IMR-90 (cell line): ENCODE measurements around the gene GARS1. TPM values are rescaled to one million over a fixed set of nuclear protein-coding genes. Genes with fewer than 3 reads are reported as not detected.

ENCODE experiments used
- ATAC-seq: fragments of 200-7000 bp; cut with Tn5 transposase; 2 replicates; pipeline ENCODE4 v1.9.1; 2020; ENCODE audit warnings: low read depth, mild to moderate bottlenecking, moderate library complexity
- BruUV-seq: library from RNA; stranded (reverse); fragments of 400-500 nt; replicated peaks from 2 replicates; lab custom pipeline; 2021; lab: Mats Ljungman, UMichigan
- CTCF ChIA-PET: fragments of 300-600 bp; formaldehyde crosslinking; extraction: SDS; loops from one replicate; lab custom pipeline; 2021; ENCODE audit warnings: antibody characterized with exemption; lab: Yijun Ruan, JAX
- POLR2A ChIA-PET: fragments of 300-600 bp; sonication (Branson Sonifier 250); formaldehyde crosslinking; loops from one replicate; lab custom pipeline; 2022; ENCODE audit warnings: antibody characterized with exemption; ENCODE audit not compliant: unreplicated experiment; lab: Charles Lee
- DNase-seq: peaks from one replicate; pipeline ENCODE4 v3.0.0; 2013
- H2AFZ ChIP-seq: replicated peaks from 2 replicates; pipeline ENCODE3; 2013; ENCODE audit warnings: low read length, mild to moderate bottlenecking; ENCODE audit not compliant: poor library complexity
- H2AK5ac ChIP-seq: 2 replicates; pipeline ENCODE4 v1.6.1; 2013; ENCODE audit warnings: low read depth, low read length, inconsistent platforms
- H2AK9ac ChIP-seq: replicated peaks from 2 replicates; pipeline ENCODE3; 2013; ENCODE audit warnings: mild to moderate bottlenecking, low read depth, low read length, moderate library complexity; ENCODE audit not compliant: poor library complexity
- H2BK120ac ChIP-seq: 2 replicates; pipeline ENCODE4 v1.6.1; 2013; ENCODE audit warnings: low read depth, low read length, inconsistent platforms
- H2BK15ac ChIP-seq: 3 replicates; pipeline ENCODE4 v1.6.1; 2013; ENCODE audit warnings: low read depth, low read length, inconsistent platforms
- H2BK20ac ChIP-seq: 2 replicates; pipeline ENCODE4 v1.6.1; 2013; ENCODE audit warnings: low read depth, mild to moderate bottlenecking, inconsistent platforms, low read length, moderate library complexity
- H2BK5ac ChIP-seq: 2 replicates; pipeline ENCODE4 v1.6.1; 2013; ENCODE audit warnings: mild to moderate bottlenecking, low read depth, low read length, inconsistent platforms; ENCODE audit not compliant: poor library complexity, severe bottlenecking
- H3K14ac ChIP-seq: replicated peaks from 2 replicates; pipeline ENCODE4 v1.6.1; 2013; ENCODE audit warnings: low read depth, low read length, inconsistent platforms
- H3K18ac ChIP-seq: 2 replicates; pipeline ENCODE4 v1.6.1; 2013; ENCODE audit warnings: low read depth, low read length, control low read depth
- H3K23ac ChIP-seq: 2 replicates; pipeline ENCODE4 v1.6.1; 2013; ENCODE audit warnings: low read depth, low read length, inconsistent platforms
- H3K27ac ChIP-seq: 2 replicates; pipeline ENCODE4 v1.5.1; 2013; ENCODE audit warnings: mild to moderate bottlenecking, control low read depth, low read length; ENCODE audit not compliant: insufficient read depth
- H3K27me3 ChIP-seq: 2 replicates; pipeline ENCODE4 v1.6.1; 2013; ENCODE audit warnings: low read length; ENCODE audit not compliant: control insufficient read depth, insufficient read depth
- H3K36me3 ChIP-seq: 2 replicates; pipeline ENCODE4 v1.6.1; 2013; ENCODE audit warnings: low read length, mixed read lengths; ENCODE audit not compliant: control insufficient read depth, insufficient read depth
- H3K4ac ChIP-seq: 2 replicates; pipeline ENCODE4 v1.6.1; 2013; ENCODE audit warnings: low read depth, low read length, inconsistent platforms
- H3K4me1 ChIP-seq: 2 replicates; pipeline ENCODE4 v1.6.1; 2013; ENCODE audit warnings: low read length, mixed read lengths; ENCODE audit not compliant: control insufficient read depth, insufficient read depth
- H3K4me2 ChIP-seq: 2 replicates; pipeline ENCODE4 v1.6.1; 2013; ENCODE audit warnings: low read depth, mild to moderate bottlenecking, control low read depth, low read length, moderate library complexity
- H3K4me3 ChIP-seq: 2 replicates; pipeline ENCODE4 v1.5.1; 2013; ENCODE audit warnings: low read depth, mild to moderate bottlenecking, control low read depth, low read length, moderate library complexity; ENCODE audit not compliant: insufficient read depth
- H3K56ac ChIP-seq: 2 replicates; pipeline ENCODE4 v1.6.1; 2013; ENCODE audit warnings: low read length, inconsistent platforms; ENCODE audit not compliant: insufficient read depth; ENCODE audit errors: extremely low read depth
- H3K79me1 ChIP-seq, 2 experiments: 2 replicates each; pipeline ENCODE4 v1.6.1; 2013; ENCODE audit warnings: low read length in 2 of 2, inconsistent platforms in 1 of 2, low read depth in 1 of 2
- H3K9ac ChIP-seq: 2 replicates; pipeline ENCODE4 v1.6.1; 2013; ENCODE audit warnings: low read depth, low read length, control low read depth
- H3K9me1 ChIP-seq: 2 replicates; pipeline ENCODE4 v1.6.1; 2013; ENCODE audit warnings: low read length, inconsistent platforms; ENCODE audit not compliant: insufficient read depth
- H3K9me3 ChIP-seq: 2 replicates; pipeline ENCODE4 v1.6.1; 2013; ENCODE audit warnings: low read length; ENCODE audit not compliant: control insufficient read depth, insufficient read depth
- H4K20me1 ChIP-seq: 2 replicates; pipeline ENCODE4 v1.6.1; 2013; ENCODE audit warnings: low read length, inconsistent platforms; ENCODE audit not compliant: insufficient read depth
- H4K5ac ChIP-seq: 2 replicates; pipeline ENCODE4 v1.6.1; 2013; ENCODE audit warnings: mild to moderate bottlenecking, low read depth, low read length, control low read depth
- H4K8ac ChIP-seq, 2 experiments: 2 replicates each; pipeline ENCODE4 v1.6.1; 2013; ENCODE audit warnings: low read depth in 2 of 2, low read length in 2 of 2, control low read depth in 1 of 2, inconsistent platforms in 1 of 2
- H4K91ac ChIP-seq: 2 replicates; pipeline ENCODE4 v1.6.1; 2013; ENCODE audit warnings: low read depth, low read length, inconsistent platforms; ENCODE audit not compliant: insufficient read depth
- BHLHE40 ChIP-seq: fragments of 150-350 bp; IDR thresholded peaks from 2 replicates; pipeline ENCODE4 v1.6.1; 2016; ENCODE audit warnings: mild to moderate bottlenecking, low read depth, low read length
- CEBPB ChIP-seq: IDR thresholded peaks from 2 replicates; pipeline ENCODE4 v1.6.1; 2012; ENCODE audit warnings: low read depth, low read length, improper control_type of control experiment
- CHD1 ChIP-seq: IDR thresholded peaks from 2 replicates; pipeline ENCODE4 v1.6.1; 2012; ENCODE audit warnings: low read depth, low read length, improper control_type of control experiment
- FOS ChIP-seq: fragments of 150-350 bp; IDR thresholded peaks from 2 replicates; pipeline ENCODE4 v1.6.1; 2016; ENCODE audit warnings: low read depth, low read length
- MAFK ChIP-seq: IDR thresholded peaks from 2 replicates; pipeline ENCODE4 v1.6.1; 2012; ENCODE audit warnings: low read depth, low read length, improper control_type of control experiment
- MAZ ChIP-seq: IDR thresholded peaks from 2 replicates; pipeline ENCODE4 v1.6.1; 2012; ENCODE audit warnings: low read depth, mild to moderate bottlenecking, low read length, improper control_type of control experiment, moderate library complexity, borderline replicate concordance
- MXI1 ChIP-seq: IDR thresholded peaks from 2 replicates; pipeline ENCODE4 v1.6.1; 2012; ENCODE audit warnings: low read depth, mild to moderate bottlenecking, low read length, moderate library complexity, borderline replicate concordance
- NFE2L2 ChIP-seq: fragments of 150-350 bp; IDR thresholded peaks from 2 replicates; pipeline ENCODE4 v1.6.1; 2016; ENCODE audit warnings: low read depth, mild to moderate bottlenecking, low read length
- POLR2A ChIP-seq: IDR thresholded peaks from 2 replicates; pipeline ENCODE4 v1.6.1; 2012; ENCODE audit warnings: mild to moderate bottlenecking, low read depth, low read length
- RAD21 ChIP-seq: IDR thresholded peaks from 2 replicates; pipeline ENCODE4 v1.6.1; 2012; ENCODE audit warnings: low read length, improper control_type of control experiment
- RCOR1 ChIP-seq: IDR thresholded peaks from 2 replicates; pipeline ENCODE4 v1.6.1; 2012; ENCODE audit warnings: mild to moderate bottlenecking, low read length, improper control_type of control experiment; ENCODE audit not compliant: insufficient replicate concordance
- RFX5 ChIP-seq: IDR thresholded peaks from 2 replicates; pipeline ENCODE4 v1.8.0; 2012; ENCODE audit warnings: low read depth, mild to moderate bottlenecking, low read length, moderate library complexity
- SMC3 ChIP-seq: fragments of 150-350 bp; IDR thresholded peaks from 2 replicates; pipeline ENCODE4 v1.6.1; 2016; ENCODE audit warnings: low read depth, mild to moderate bottlenecking, antibody characterized with exemption, low read length, moderate library complexity
- WGBS, 2 experiments: methylation state at CpG; one replicate each; pipeline versions ENCODE4 v1.1.5 to v1.1.7; 2013; ENCODE audit warnings: missing lambda C conversion rate in 2 of 2; ENCODE audit not compliant: insufficient read length in 1 of 2; ENCODE audit errors: extremely low coverage in 2 of 2; 5-methylcytosine and 5-hydroxymethylcytosine counted together
- dilution Hi-C: fragments of 300-500 bp; cut with HindIII; formaldehyde crosslinking; loops from one replicate; pipeline ENCODE4 v1.14.3; 2018; ENCODE audit warnings: low sequenced_read_pairs; ENCODE audit not compliant: unreplicated experiment
- in situ Hi-C: fragments of 300-500 bp; cut with MboI; formaldehyde crosslinking; loops from 3 replicates; pipeline ENCODE4 v1.14.3; 2019; ENCODE audit warnings: low sequenced_read_pairs, inconsistent platforms, mixed read lengths
- intact Hi-C: fragments of 100-400 bp; cut with micrococcal nuclease; formaldehyde crosslinking; loops from 2 replicates; pipeline ENCODE4 v1.10.0; 2022
- polyA plus RNA-seq, 3 experiments: library from polyadenylated mRNA; depleted of rRNA; stranded (reverse); fragments of >200 nt; gene quantifications; 2 replicates each; pipeline ENCODE4 v1.2.3, GENCODE V29; 2012; ENCODE audit warnings: low replicate concordance in 1 of 3
- total RNA-seq: library from RNA; depleted of rRNA; stranded (reverse); fragments of >200 nt; gene quantifications from 2 replicates; pipeline ENCODE4 v1.2.3, GENCODE V29; 2012
- TF ChIP-seq, protein P1 (sequence below): fragments of 150-350 bp; IDR thresholded peaks from 2 replicates; pipeline ENCODE4 v1.6.1; 2017; ENCODE audit warnings: mild to moderate bottlenecking, antibody characterized with exemption, low read length, low read depth
- TF ChIP-seq, protein P2 (sequence below): fragments of 150-350 bp; IDR thresholded peaks from 2 replicates; pipeline ENCODE4 v1.6.1; 2016; ENCODE audit warnings: low read depth, mild to moderate bottlenecking, low read length, moderate library complexity, borderline replicate concordance

GARS1 gene
- total and polyA plus RNA-seq, 2 of the 4 experiments (the other 2 are of a cell fraction), result 105 to 551 TPM

DNA sequence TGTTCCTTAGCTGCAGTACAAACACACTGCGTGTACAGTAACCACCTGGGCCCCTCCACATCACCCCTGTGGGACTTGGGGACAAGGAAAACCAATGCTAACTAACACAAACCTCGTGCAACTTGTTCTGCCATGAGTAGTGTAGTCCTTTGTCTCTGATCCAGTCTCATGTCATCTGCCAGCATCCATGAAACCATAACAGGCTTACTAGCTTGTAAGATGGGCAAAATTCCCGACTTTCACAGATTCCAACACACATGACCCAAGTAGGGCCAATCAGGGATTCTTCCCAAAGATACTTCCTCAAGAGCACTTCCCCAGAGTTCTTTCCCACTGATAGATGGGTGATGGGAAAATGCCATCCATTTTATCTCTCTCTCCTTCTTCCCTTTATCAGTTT lies 41.1 kb upstream of the GARS1 start:
- Histone ChIP-seq H2AK5ac (no peak overlapping the region), H3K9ac (no peak overlapping the region), H4K20me1 (no peaks in the 10 kb centered on the region), H3K27ac (no peak overlapping the region), H2AFZ (no peak overlapping the region), H2AK9ac (no peak overlapping the region), H4K5ac (no peak overlapping the region), H3K4me2 (no peak overlapping the region), H3K18ac (no peak overlapping the region), H3K23ac (no peak overlapping the region), H4K8ac (no peak overlapping the region), H3K4me1 (peaks cover 2% of the 10 kb centered on the region; the same call in 1 of the 2 replicates), H4K91ac (no peak overlapping the region), H2BK20ac (no peak overlapping the region), H3K79me1 (no peaks in the 10 kb centered on the region), H3K36me3 (no peaks in the 10 kb centered on the region), H3K4me3 (no peak overlapping the region), H3K4ac (no peak overlapping the region), H2BK120ac (no peak overlapping the region), H3K14ac (no peak overlapping the region), H3K9me1 (0 out of 2 replicates have a peak, but pooled peaks cover 3% of the 10 kb centered on the region), H3K56ac (no peak overlapping the region), H3K9me3 (no peaks in the 10 kb centered on the region), H2BK5ac (no peak overlapping the region), H2BK15ac (no peak overlapping the region), H3K27me3 (no peaks in the 10 kb centered on the region)
- TF ChIP-seq RFX5 (no peak), BHLHE40 (no peak), FOS (no peak), CHD1 (no peak), MAFK (no peak), SMC3 (no peak), NFE2L2 (no peak), CEBPB (no peak), MXI1 (no peak), POLR2A (no peak), MAZ (no peak), RAD21 (no peak), RCOR1 (no peak)
- TF ChIP-seq, protein P1, sequence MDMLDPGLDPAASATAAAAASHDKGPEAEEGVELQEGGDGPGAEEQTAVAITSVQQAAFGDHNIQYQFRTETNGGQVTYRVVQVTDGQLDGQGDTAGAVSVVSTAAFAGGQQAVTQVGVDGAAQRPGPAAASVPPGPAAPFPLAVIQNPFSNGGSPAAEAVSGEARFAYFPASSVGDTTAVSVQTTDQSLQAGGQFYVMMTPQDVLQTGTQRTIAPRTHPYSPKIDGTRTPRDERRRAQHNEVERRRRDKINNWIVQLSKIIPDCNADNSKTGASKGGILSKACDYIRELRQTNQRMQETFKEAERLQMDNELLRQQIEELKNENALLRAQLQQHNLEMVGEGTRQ, result no peak
- TF ChIP-seq, protein P2, sequence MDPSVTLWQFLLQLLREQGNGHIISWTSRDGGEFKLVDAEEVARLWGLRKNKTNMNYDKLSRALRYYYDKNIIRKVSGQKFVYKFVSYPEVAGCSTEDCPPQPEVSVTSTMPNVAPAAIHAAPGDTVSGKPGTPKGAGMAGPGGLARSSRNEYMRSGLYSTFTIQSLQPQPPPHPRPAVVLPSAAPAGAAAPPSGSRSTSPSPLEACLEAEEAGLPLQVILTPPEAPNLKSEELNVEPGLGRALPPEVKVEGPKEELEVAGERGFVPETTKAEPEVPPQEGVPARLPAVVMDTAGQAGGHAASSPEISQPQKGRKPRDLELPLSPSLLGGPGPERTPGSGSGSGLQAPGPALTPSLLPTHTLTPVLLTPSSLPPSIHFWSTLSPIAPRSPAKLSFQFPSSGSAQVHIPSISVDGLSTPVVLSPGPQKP, result no peak
- WGBS, 2 experiments, result no CpG with 5 or more reads among the region's 3 CpGs
- DNase-seq, result no peak
- ChIA-PET POLR2A (no interaction called here), CTCF (no interaction called here)
- intact Hi-C loops, result no loop called here
- BruUV-seq, result no TSS peak
- dilution Hi-C loops, result no loop called here
- in situ Hi-C loops, result no loop called here
- ATAC-seq, result no peak
